Measurements from ENCODE around the gene AGL.
"Not testable (repeated sequence)": the region's sequence is repeated elsewhere in the genome, so short reads cannot be mapped to it uniquely, and the experiment has no call there.

Gene AGL

DNA sequence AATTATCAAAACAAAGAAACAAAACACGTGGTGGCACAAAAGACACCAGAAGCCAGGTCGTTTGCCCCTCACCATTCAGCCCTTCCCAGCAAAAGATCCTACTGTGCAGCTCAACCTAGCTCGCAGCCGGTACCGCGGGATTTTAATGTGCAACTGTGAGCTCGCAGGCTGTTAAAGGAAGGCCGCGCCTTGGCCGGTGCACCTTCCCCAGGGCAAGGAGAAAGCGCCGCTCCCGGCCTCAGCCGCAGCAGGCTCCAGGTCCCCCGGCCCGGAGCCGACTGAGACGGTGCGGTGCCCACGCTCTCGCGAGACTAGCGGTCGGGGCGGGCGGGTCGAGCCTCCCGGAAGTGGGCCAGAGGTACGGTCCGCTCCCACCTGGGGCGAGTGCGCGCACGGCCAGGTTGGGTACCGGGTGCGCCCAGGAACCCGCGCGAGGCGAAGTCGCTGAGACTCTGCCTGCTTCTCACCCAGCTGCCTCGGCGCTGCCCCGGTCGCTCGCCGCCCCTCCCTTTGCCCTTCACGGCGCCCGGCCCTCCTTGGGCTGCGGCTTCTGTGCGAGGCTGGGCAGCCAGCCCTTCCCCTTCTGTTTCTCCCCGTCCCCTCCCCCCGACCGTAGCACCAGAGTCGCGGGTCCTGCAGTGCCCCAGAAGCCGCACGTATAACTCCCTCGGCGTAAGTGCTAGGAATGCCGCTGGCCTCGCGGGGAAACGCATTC lies at the start of gene AGL:
TSS of gene AGL (plus strand) at position 618 of the 715 bp plus-strand sequence. CDS start 682 bp downstream, outside the sequence.
- DNase-seq, result peak; percentile 68

DNA sequence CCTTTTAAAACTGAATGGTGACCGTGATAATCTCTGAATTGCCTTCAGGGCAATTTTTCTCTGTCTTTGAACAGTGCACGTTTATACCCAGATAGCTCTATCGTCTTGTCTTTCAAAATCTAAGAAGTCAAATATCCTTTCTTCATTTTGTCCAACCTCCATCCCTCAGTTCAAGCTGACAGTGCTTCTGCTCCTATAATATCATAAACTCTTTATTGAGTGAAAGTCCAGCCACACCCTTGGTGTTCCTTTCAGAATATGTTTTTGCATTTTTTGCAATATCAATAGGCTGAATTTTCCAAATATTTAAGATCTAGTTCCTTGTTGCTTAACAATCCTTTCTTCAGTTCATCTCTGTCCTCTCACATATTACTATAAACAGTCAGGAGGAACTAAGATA lies 48.6 kb upstream of the AGL start:
- no peak for DNase-seq

DNA sequence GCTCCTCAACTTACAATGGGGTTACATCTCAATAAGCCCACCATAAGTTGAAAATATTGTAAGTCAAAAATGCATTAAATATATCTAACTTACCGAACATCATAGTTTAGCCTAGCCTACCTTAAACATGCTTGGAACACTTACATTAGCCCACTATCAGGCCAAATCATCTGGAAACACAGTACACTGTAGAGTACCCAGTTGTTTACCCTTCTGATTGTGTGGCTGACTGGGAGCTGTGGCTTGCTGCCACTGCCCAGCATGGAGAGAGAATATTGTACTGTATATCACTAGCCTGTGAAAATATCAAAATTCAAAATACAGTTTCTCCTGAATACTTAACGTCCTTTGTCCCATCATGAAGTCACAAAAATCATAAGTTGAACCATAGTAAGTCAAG lies 43.3 kb upstream of the AGL start:
- DNase-seq, result no peak

DNA sequence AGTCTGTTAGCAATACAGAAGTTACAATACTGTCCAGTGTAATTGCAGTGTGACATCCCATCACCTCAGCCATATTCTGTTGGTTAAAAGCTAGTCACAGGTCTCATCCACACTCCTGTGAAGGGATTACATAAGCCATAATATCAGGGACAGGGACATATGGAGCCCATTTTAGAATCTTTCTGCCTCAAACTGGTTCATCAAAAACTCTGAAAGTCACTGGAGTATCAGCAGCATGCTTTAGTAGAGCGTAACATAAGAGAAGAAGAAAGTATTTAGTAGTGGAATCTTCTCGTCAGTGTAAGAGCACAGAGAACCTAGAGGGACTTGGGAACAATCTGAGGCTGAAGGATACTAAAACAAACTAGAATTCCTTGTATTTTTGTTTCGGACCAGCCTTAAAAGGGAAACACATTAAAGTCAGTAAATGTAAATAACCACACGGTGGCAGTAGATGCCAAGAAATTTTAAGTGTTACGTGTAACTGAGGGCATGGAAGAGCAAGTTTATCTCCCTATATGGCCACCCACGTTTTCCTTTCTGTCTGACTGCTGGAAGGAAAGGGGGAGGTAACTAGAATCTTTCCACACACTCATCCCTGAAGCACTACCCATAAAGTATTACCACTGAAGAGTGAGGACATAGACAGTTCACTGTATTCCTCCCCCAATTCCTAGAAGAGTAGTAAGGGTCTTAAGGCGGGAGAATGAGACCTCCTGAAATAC lies 41.6 kb upstream of the AGL start:
- peak; percentile 93 for DNase-seq

DNA sequence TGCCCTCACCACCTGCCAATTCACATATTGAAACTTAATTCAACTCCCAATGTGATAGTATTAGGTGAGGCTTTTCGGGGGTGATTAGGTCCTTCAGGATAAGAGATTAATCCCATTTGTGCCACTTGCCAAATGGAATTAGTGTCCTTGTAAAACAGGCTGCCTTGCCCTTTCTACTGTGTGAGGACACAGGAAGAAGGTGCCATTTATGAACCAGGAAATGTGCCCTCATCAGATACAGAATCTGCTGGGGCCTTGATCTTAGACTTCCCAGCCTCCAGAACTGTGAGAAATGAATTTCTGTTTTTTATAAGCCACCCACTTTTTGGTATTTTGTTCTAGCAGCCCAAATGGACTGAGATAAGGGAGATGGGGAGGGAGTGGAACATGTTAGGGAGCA lies 39.1 kb upstream of the AGL start:
- DNase-seq, result no peak

DNA sequence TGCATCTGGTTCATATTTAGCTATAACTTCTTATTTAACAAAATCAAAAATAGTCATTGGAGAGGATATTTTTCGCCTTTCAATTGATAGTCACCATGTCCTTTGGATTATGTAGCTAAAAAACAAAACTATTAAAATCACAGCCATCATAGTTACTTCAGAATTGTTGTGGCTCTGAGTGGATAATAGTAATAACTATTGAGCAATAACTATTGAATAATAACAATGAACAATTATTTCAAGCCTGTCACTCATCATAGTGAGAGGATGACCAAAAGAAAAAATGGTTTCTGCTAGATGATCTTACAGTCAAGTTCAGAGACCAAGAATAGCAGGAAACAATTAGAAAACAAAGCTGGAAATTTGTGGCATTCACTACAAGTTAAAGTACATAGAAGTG lies 38.4 kb upstream of the AGL start:
- DNase-seq, result no peak

DNA sequence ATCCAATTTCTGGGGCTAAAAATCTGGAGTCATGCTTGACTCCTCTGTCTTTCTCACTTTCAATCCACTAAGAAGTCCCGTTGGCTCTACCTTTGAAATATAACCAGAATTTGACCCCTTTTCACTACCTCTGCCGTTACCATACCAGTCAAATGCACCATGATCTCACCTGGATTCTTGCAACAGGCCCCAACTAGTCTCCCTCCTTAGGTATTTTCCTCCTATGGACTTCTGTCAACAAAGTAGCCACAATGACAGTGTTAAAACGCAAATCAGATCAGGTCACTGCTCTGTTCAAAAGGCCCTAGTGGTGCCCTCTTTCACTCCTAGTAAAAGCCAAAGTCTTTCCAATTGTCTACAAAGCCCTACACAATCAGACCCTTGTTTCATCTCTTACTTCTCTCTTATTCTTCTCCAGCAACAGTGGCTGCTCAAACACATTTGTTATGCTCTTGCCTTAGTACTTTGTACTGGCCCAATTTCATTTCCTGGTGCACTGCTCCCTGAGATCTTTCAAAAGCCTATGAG lies 35.7 kb upstream of the AGL start:
- no peak for DNase-seq

DNA sequence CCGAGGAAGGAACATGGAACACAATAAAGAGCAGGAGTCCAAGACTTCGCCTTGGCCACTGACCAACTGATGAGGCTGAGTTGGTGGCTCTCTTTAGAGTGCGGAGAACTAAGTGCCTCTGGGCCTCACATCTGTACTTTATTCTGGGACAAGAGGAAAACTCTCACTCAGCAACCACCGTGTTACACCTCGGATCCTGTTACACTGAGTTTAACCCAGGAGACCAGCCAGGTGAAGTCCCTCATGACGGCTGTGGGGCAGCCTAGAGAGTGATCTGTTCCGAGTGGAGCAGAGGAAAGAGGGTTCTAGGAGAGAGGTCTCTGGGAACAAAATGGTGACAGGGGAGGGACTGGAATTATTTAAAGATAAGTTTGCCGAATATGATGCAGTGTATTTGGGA lies 33.5 kb upstream of the AGL start:
- no peak for DNase-seq

DNA sequence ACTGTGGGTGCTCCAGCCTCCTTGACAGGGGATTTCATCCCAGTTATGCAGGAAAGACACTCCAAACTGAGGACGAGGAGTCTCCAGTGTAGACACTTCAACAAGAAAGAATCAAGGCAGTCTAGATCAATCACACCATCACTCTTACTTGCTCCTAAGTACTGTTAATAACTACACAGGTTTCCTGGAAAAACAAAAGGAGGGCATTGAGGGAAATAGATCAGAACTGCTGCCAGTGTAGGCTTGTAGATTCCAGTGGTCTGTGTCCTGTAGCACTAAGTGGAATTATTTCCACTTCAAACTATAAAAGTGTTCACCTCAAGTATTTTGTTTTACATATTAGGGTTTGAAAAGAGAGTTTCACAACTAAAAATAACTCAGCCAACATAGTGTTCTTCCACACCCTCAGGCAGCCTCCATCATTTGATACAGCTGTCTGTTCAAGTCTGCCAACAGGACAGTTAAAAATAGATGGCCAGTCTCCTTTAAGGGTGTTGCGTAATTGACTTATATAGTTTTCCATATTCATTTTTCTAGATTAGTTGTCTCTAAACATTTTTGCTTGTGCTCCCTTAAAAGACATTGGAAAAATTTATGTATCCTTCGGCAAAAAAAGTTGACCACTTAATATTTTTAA lies 32.0 kb upstream of the AGL start:
- peak; percentile 34 for DNase-seq

DNA sequence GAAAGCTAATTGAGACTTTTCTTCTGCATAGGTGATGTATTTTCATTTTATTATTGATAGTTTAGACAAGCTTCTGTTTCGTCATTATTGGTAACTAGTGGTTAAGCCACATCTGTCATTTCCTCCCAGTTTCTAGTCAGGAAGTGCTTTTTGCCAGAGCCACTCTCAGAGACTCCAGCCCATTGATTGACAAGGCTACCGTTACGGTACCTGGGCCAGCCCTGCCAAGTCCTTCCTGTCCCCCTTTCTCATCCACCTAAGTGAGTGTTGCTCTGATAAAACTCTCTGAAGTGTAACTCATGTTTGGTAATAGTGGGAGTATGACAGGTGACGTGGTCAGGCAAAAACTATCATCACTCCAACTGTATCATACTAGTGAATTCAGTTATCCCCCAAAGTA lies 29.6 kb upstream of the AGL start:
- no peak for DNase-seq

DNA sequence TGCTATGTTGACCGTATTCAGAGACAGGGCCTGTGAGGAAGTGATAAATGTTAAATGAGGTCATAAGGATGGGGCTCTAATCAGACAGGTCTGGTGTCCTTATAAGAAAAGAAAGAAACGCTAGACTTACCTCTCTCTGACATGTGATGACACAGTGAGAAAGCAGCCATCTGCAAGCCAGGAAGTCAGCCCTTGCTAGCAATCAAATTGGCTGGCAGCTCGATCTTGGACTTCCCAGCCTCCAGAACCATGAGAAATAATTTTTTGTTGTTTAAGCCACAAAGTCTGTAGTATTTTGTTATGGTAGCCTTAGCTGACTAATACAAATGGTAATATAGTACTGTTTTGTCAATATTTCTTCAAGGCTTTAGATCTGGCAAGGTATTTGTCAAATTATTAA lies 25.1 kb upstream of the AGL start:
- DNase-seq, result no peak

DNA sequence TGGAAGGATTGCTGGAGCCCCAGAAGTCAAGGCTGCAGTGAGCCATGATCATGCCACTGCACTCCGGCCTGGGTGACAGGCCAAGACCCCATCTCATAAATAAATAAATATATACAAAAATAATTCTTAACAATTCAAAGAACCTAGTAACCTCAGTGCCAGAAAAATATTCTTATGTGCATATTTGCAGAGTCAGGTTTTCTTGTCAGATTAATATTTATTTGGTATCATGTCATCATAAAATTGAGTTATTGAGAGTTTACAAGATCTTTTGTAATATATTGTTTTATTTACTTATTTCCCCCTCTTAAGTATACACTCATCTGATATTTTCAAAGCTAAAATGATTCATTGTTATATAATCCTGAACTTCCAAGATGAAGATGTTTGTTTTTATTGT lies 24.5 kb upstream of the AGL start:
- no peak for DNase-seq

DNA sequence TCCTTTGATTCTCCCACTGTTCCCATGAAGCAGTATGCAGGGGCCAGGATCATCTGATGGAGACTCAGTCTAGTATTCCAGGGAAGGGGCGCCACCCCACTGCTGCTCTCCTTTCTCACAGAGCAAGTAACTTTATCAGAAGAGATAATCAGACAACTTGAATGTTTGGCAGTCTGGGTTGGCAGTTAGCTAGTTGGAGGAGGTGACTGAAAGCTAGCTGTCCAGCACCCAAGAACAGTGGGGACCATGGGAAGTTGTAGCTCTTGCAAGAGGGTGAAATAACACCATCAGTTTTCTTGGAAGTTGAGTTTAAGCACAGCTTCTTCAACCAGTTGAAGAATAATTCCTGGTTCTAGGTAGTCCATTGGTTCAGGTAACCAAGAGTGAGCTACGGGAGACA lies 22.2 kb upstream of the AGL start:
- no peak for DNase-seq

DNA sequence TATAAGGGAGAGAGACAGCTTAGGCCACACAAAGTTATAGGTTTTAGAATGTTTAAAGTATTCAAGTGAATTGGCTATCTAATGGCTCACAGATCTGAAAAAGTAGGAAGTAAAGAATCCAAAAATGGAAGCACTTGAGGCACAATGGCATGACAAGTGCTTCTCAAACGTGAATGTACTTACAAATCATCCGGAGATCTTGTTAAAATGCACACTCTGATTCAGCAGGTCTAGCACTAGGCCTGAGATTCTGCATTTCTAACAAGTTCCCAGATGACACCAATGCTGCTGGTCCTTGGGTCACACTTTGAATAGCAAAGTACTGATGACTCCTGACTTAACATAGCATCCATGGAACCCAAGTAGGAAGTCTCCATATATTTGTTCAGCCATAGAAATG lies 20.9 kb upstream of the AGL start:
- DNase-seq, result no peak

DNA sequence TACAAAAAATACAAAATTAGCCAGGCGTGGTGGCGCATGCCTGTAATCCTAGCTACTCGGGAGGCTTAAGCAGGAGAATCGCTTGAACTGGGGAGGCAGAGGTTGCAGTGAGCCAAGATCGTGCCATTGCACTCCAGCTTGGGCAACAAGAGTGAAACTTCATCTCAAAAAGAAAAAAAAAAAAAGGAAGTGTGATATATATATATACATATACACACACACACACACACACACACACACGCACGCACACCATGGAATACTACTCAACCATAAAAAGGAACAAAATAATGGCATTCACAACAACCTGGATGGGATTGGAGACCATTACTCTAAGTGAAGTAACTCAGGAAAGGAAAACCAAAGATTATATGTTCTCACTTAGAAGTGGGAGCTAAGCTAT lies 16.2 kb upstream of the AGL start:
- DNase-seq, result not testable (repeated sequence)

DNA sequence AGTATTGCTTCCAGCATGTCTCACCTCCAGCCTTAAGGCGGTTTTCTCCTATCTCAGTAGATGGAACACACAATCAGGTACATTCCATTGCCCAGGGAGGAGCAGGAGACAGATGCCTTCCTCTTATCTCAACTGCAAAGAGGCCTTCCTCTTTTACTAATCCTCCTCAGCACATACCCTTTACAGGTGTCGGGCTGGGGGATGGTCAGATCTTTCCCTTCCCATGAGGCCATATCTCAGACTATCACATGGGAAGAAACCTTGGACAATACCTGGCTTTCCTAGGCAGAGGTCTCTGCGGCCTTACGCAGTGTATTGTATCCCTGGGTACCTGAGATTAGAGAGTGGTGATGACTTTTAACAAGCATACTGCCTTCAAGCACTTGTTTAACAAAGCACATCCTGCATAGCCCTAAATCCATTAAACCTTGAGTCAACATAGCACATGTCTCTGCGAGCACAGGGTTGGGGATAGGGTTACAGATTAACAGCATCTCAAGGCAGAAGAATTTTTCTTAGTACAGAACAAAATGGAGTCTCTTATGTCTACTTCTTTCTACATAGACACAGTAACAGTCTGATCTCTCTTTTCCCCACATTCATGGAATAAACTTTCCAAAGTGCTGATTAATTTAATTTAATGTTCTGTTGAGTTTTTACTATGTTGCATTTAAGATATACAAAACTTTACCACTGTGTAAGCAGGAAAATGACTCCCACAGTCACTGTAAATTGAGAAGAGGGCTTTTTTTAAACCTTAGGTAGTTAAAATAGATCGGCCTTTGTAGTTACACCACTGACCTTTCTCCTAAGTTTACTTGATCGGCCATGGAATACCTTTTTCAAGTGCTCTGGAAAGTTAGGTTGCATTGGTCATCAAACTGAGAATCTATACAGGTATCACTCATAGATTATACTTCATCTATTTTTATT lies 13.7 kb upstream of the AGL start:
- not testable (repeated sequence) for DNase-seq

DNA sequence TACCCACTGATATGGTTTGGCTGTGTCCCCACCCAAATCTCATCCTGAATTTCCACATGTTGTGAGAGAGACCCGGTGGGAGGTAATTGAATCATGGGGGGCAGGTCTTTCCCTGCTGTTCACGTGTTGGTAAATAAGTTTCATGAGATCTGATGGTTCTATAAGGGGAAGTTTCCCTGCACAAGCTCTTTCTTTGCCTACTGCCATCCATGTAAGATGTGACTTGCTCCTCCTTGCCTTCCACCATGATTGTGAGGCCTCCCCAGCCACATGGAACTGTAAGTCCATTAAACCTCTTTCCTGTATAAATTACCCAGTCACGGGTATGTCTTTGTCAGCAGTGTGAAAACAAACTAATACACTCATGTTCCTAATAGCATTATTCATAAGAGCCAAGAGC lies 9.8 kb upstream of the AGL start:
- DNase-seq, result not testable (repeated sequence)

DNA sequence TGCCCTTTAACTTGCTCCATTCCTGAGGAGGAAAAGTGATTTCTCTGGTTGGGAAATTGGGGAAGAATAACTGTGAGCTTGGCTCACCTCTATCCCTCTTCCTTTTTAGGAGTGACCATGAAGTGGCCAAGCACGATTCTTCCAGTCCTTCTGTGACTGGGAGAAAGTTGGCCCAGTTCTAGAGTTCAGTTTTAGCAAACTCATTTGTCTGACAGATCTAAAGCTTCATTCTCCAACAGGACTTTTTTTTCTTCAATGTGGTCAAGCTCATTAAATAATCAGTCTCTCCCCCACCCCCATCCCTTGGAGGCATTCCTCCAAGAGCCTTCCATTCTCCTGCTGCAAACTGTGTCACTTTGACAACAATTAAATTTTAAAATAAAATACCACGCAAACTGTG lies 6.4 kb upstream of the AGL start:
- DNase-seq, result no peak

DNA sequence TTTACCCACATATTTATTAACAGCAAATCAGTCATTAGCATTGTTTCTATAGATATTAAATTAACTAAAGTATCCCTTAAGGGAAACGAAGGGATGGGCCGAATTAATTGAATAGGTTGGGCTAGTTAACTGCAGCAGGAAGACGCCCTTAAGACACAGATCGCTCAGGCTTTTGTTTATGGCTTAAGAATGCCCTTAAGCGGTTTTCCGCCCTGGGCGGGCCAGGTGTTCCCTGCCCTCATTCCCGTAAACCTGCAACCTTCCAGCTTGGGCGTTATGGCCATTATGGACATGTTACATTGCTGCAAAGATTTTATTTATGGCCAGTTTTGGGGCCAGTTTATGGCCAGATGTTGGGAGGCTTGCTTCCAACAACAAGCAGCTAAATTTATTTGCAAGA lies 5.0 kb upstream of the AGL start:
- DNase-seq, result not testable (repeated sequence)

DNA sequence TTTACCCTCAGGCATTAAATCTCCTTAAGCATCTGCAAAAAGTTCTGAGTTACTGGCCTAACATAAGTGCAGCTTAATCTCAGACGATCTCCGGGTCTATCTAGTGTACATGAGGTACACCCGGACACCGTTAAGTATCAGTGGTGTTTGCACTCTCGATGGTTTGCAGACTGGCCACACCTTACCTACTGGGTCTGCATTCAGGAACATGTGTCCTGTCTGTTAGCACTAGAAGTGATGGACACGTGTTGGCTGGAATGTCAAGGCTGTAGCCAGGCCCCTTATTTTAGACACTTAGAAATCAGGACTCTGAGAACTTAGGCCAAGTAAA lies 783 bp upstream of the AGL start:
- no peak for DNase-seq

DNA sequence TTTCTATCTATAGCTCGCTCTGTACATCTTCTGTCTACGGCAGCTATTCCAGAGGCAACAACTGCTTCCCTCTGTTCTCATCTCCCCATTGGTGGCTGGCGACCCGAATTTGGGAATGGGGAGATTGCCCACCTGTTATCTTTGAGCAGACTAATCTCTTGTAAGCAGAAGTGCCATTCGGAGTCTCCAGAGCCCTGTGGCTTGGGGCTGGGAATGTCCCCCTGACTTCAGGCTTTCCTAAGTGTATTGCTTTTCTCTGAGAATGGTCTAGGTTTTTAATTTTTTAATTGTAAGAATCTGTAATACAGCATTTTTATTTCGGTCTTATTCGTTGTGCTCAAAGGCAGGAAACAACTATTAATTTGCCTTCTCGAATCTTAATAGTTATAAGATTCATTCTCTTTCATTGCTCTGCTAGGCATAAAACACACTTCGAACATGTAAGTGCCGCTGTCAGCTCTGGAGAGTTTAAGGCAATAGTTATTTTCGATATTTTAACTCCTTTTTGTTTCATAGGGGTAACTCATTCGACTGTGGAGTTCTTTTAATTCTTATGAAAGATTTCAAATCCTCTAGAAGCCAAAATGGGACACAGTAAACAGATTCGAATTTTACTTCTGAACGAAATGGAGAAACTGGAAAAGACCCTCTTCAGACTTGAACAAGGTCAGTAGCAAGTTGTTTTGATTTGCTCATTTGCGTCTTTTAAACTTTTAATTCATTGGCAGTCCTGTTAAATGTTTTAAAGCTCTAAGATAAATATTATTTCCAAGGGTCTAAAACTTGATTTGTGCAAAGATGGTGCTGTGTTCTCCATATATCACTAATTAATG lies 514 bp downstream of the AGL start:
- no peak for DNase-seq

DNA sequence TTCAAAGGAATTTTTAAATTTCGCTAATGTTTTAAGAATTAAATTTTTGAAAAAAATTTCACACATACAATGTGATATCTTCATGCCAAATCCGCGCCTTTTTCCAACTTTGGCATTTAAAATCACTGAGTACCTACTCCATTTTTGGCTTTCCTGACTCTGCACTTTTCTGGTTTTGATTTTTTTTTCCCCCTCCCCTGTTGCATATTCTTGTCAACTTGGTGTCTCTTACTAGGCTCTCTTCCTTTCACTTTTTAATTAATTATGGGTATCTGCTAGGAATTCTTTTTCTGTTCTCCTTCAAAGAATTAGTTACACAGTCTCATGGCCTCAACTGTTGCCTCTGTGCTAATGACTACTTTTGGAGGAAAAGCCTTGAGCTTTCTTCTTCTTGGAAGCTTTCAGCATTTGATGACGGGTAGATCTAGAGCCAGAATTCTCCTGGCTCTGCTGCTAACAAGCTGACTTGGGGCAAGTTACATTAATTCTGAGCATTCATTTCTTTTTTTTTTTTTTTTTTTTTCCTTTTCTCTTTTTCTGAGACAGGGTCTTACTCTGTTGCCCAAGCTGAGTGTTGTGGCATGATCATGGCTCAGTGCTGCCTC lies 1.8 kb downstream of the AGL start:
- no peak for DNase-seq
